Karpas-422 (cell line): Measurements from ENCODE around the gene RING1. TPM values are rescaled to one million over a fixed set of nuclear protein-coding genes. Genes with fewer than 3 reads are reported as not detected.
A peak's percentile ranks its signal among the peaks of the same experiment; 100 is the strongest.

Experiments
- DNase-seq: peaks from one replicate; pipeline ENCODE4 v3.0.0-alpha.2; 2015
- H2AFZ ChIP-seq: fragments of 200-600 bp; sonication (generic); 2 replicates; pipeline ENCODE4 v1.6.1; 2014; ENCODE audit warnings: antibody characterized with exemption, low read length, mixed read lengths
- H3K27ac ChIP-seq: fragments of 200-600 bp; sonication (generic); 2 replicates; pipeline ENCODE4 v1.5.1; 2014; ENCODE audit warnings: mild to moderate bottlenecking, low read length, moderate library complexity
- H3K27me3 ChIP-seq: fragments of 200-600 bp; sonication (generic); 2 replicates; pipeline ENCODE4 v1.6.1; 2014; ENCODE audit warnings: low read length, mixed read lengths
- H3K36me3 ChIP-seq: fragments of 200-600 bp; sonication (generic); 2 replicates; pipeline ENCODE4 v1.6.1; 2014; ENCODE audit warnings: low read length, mixed read lengths; ENCODE audit not compliant: insufficient read depth
- H3K4me1 ChIP-seq: fragments of 200-600 bp; sonication (generic); 2 replicates; pipeline ENCODE4 v1.6.1; 2014; ENCODE audit warnings: mild to moderate bottlenecking, low read length, mixed read lengths
- H3K4me2 ChIP-seq: fragments of 200-600 bp; sonication (generic); 2 replicates; pipeline ENCODE4 v1.6.1; 2014; ENCODE audit warnings: low read length, low read depth, mild to moderate bottlenecking; ENCODE audit not compliant: poor library complexity, severe bottlenecking
- H3K4me3 ChIP-seq: fragments of 200-600 bp; sonication (generic); 2 replicates; pipeline ENCODE4 v1.5.1; 2014; ENCODE audit warnings: mild to moderate bottlenecking, antibody characterized with exemption, low read length, mixed read lengths
- H3K79me2 ChIP-seq: fragments of 200-600 bp; sonication (generic); 2 replicates; pipeline ENCODE4 v1.6.1; 2014; ENCODE audit warnings: mild to moderate bottlenecking, low read length, mixed read lengths
- H3K9ac ChIP-seq: fragments of 200-600 bp; sonication (generic); 2 replicates; pipeline ENCODE4 v1.6.0; 2014; ENCODE audit warnings: low read length
- H3K9me2 ChIP-seq: fragments of 200-600 bp; sonication (generic), shearing (Covaris generic); replicated peaks from 2 replicates; pipeline ENCODE4 v1.6.0; 2014; ENCODE audit warnings: mild to moderate bottlenecking, low read length, moderate library complexity; ENCODE audit not compliant: insufficient read depth
- H3K9me3 ChIP-seq: fragments of 300-700, 200-600 bp; sonication (generic); 2 replicates; pipeline ENCODE4 v1.6.1; 2014; ENCODE audit warnings: low read length, mixed read lengths
- H4K20me1 ChIP-seq: fragments of 200-600 bp; sonication (generic); 2 replicates; pipeline ENCODE4 v1.6.1; 2014; ENCODE audit warnings: mild to moderate bottlenecking, antibody characterized with exemption, low read length, low read depth; ENCODE audit not compliant: insufficient read depth
- total RNA-seq: library from RNA; depleted of rRNA; stranded (reverse); fragments of >200 nt; shearing (Covaris generic); gene quantifications from 2 replicates; pipeline ENCODE4 v1.2.3, GENCODE V29; 2014; ENCODE audit warnings: low replicate concordance

Gene RING1
- total RNA-seq, 1 experiment from 2014 or later, result 14.2 TPM

- peaks cover 54% of the 10 kb centered on the region for H3K4me1 ChIP-seq
Measured at GRCh38 chr6:33206027-33206863, 2.1 kb upstream of the RING1 start.

GRCh38 chr6:33206864-33207551 lies 1.3 kb upstream of the RING1 start:
- Histone ChIP-seq H3K36me3 (peaks cover 19% of the 10 kb centered on the region), H3K27me3 (no peaks in the 10 kb centered on the region), H3K4me2 (peak overlapping the region; percentile 99), H3K9ac (peak overlapping the region; percentile 99), H3K27ac (no peak overlapping the region), H3K4me1 (peaks cover 47% of the 10 kb centered on the region), H2AFZ (no peak overlapping the region), H3K9me2 (no peaks in the 10 kb centered on the region), H4K20me1 (no peaks in the 10 kb centered on the region), H3K4me3 (peak overlapping the region; percentile 97), H3K79me2 (peaks cover 12% of the 10 kb centered on the region), H3K9me3 (no peaks in the 10 kb centered on the region)
- no peak for DNase-seq

More at GRCh38 chr6:33206027-33206863, 2.1 kb upstream of the RING1 start:
- H3K36me3 ChIP-seq, result peaks cover 25% of the 10 kb centered on the region
- H3K27ac ChIP-seq, result no peak overlapping the region
- no peak overlapping the region for H3K9ac ChIP-seq
- no peaks in the 10 kb centered on the region for H3K9me2 ChIP-seq
- H3K9me3 ChIP-seq, result no peaks in the 10 kb centered on the region
- no peak overlapping the region for H2AFZ ChIP-seq
- no peak for DNase-seq
- H4K20me1 ChIP-seq, result no peaks in the 10 kb centered on the region
- peaks cover 20% of the 10 kb centered on the region for H3K79me2 ChIP-seq
- no peaks in the 10 kb centered on the region for H3K27me3 ChIP-seq
- no peak overlapping the region for H3K4me3 ChIP-seq
- peak overlapping the region; percentile 68 for H3K4me2 ChIP-seq

- H4K20me1 ChIP-seq, result no peaks in the 10 kb centered on the region
- H3K9me2 ChIP-seq, result no peaks in the 10 kb centered on the region
- peaks cover 41% of the 10 kb centered on the region for H3K4me1 ChIP-seq
- no peaks in the 10 kb centered on the region for H3K9me3 ChIP-seq
- peak overlapping the region; percentile 48; the same call in 1 of the 2 replicates for H3K27ac ChIP-seq
- peaks cover 13% of the 10 kb centered on the region for H3K36me3 ChIP-seq
- peak overlapping the region; percentile 93 for H2AFZ ChIP-seq
- peak overlapping the region; percentile 97 for H3K4me3 ChIP-seq
- peak; percentile 69 for DNase-seq
- no peaks in the 10 kb centered on the region for H3K27me3 ChIP-seq
- H3K4me2 ChIP-seq, result peak overlapping the region; percentile 99
- H3K9ac ChIP-seq, result peak overlapping the region; percentile 99
- H3K79me2 ChIP-seq, result peaks cover 6% of the 10 kb centered on the region
Measured at GRCh38 chr6:33207552-33208090, 679 bp upstream of the RING1 start.

- H3K36me3 ChIP-seq, result 0 out of 2 replicates have a peak, but pooled peaks cover 7% of the 10 kb centered on the region
- no peak overlapping the region for H3K4me2 ChIP-seq
- H3K9ac ChIP-seq, result no peak overlapping the region
- no peak overlapping the region for H2AFZ ChIP-seq
- no peaks in the 10 kb centered on the region for H3K9me2 ChIP-seq
- no peaks in the 10 kb centered on the region for H3K27me3 ChIP-seq
- DNase-seq, result no peak
- H4K20me1 ChIP-seq, result no peaks in the 10 kb centered on the region
- H3K27ac ChIP-seq, result no peak overlapping the region
- H3K9me3 ChIP-seq, result no peaks in the 10 kb centered on the region
- H3K4me1 ChIP-seq, result peaks cover 30% of the 10 kb centered on the region
- no peak overlapping the region for H3K4me3 ChIP-seq
- peaks cover 6% of the 10 kb centered on the region; the same call in 1 of the 2 replicates for H3K79me2 ChIP-seq
Measured at GRCh38 chr6:33209856-33210255, 1.6 kb downstream of the RING1 start.

GRCh38 chr6:33211136-33211535 lies 2.8 kb downstream of the RING1 start:
- no peak overlapping the region for H3K4me3 ChIP-seq
- no peak for DNase-seq
- no peaks in the 10 kb centered on the region for H4K20me1 ChIP-seq
- peaks cover 6% of the 10 kb centered on the region; the same call in 1 of the 2 replicates for H3K79me2 ChIP-seq
- no peaks in the 10 kb centered on the region for H3K27me3 ChIP-seq
- H3K9me2 ChIP-seq, result no peaks in the 10 kb centered on the region
- H3K9me3 ChIP-seq, result no peaks in the 10 kb centered on the region
- no peak overlapping the region for H3K9ac ChIP-seq
- H3K4me1 ChIP-seq, result peaks cover 20% of the 10 kb centered on the region
- H3K27ac ChIP-seq, result no peak overlapping the region
- H3K36me3 ChIP-seq, result 0 out of 2 replicates have a peak, but pooled peaks cover 7% of the 10 kb centered on the region
- H2AFZ ChIP-seq, result no peak overlapping the region
- no peak overlapping the region for H3K4me2 ChIP-seq

- H3K4me3 ChIP-seq, result no peak overlapping the region
- no peak overlapping the region for H3K4me2 ChIP-seq
- no peaks in the 10 kb centered on the region for H3K27me3 ChIP-seq
- peaks cover 19% of the 10 kb centered on the region for H3K4me1 ChIP-seq
- H4K20me1 ChIP-seq, result no peaks in the 10 kb centered on the region
- no peak overlapping the region for H2AFZ ChIP-seq
- no peak overlapping the region for H3K9ac ChIP-seq
- no peak for DNase-seq
- H3K27ac ChIP-seq, result no peak overlapping the region
- peaks cover 6% of the 10 kb centered on the region; the same call in 1 of the 2 replicates for H3K79me2 ChIP-seq
- H3K36me3 ChIP-seq, result 0 out of 2 replicates have a peak, but pooled peaks cover 7% of the 10 kb centered on the region
- no peaks in the 10 kb centered on the region for H3K9me2 ChIP-seq
- no peaks in the 10 kb centered on the region for H3K9me3 ChIP-seq
Measured at GRCh38 chr6:33211666-33212422, 3.5 kb downstream of the RING1 start.

- Histone ChIP-seq H3K4me2 (no peak overlapping the region), H2AFZ (no peak overlapping the region), H3K4me1 (peaks cover 11% of the 10 kb centered on the region), H3K27me3 (no peaks in the 10 kb centered on the region), H3K9me3 (no peaks in the 10 kb centered on the region), H3K79me2 (peaks cover 6% of the 10 kb centered on the region; the same call in 1 of the 2 replicates), H3K9ac (no peak overlapping the region), H3K4me3 (no peak overlapping the region), H4K20me1 (no peaks in the 10 kb centered on the region), H3K27ac (no peak overlapping the region), H3K9me2 (no peaks in the 10 kb centered on the region), H3K36me3 (0 out of 2 replicates have a peak, but pooled peaks cover 7% of the 10 kb centered on the region)
- no peak for DNase-seq
Measured at GRCh38 chr6:33212857-33213165, 4.5 kb downstream of the RING1 start.
